Mesothelial cell of epicardium (in vitro differentiated cells): Measurements from ENCODE around the gene ELK3. TPM values are rescaled to one million over a fixed set of nuclear protein-coding genes. Genes with fewer than 3 reads are reported as not detected.

Experiments used
- DNase-seq, 2 experiments: peaks; one replicate each; pipeline ENCODE4 v3.0.0; 2021; ENCODE audit warnings: low spot score in 2 of 2; ENCODE audit not compliant: unreplicated experiment in 2 of 2
- H3K27ac Mint-ChIP-seq: 2 replicates; pipeline ENCODE4 v1.8.0; 2021; ENCODE audit warnings: mixed read lengths
- H3K27me3 Mint-ChIP-seq: 2 replicates; pipeline ENCODE4 v1.8.0; 2021; ENCODE audit warnings: low read depth, mixed read lengths
- H3K36me3 Mint-ChIP-seq: 2 replicates; pipeline ENCODE4 v1.8.0; 2021; ENCODE audit warnings: mixed read lengths
- H3K4me1 Mint-ChIP-seq: 2 replicates; pipeline ENCODE4 v1.8.0; 2021; ENCODE audit warnings: mixed read lengths
- H3K4me3 Mint-ChIP-seq: 2 replicates; pipeline ENCODE4 v1.8.0; 2021; ENCODE audit warnings: mild to moderate bottlenecking, moderate library complexity, mixed read lengths
- H3K9me3 Mint-ChIP-seq: 2 replicates; pipeline ENCODE4 v1.8.0; 2021; ENCODE audit warnings: mixed read lengths
- CTCF ChIP-seq: fragments of 200-600 bp; sonication (generic); IDR thresholded peaks from one replicate; pipeline ENCODE4 v1.5.0; 2021; ENCODE audit warnings: antibody characterized with exemption; ENCODE audit not compliant: unreplicated experiment
- total RNA-seq: library from RNA; stranded (reverse); gene quantifications from 3 replicates; pipeline ENCODE4 v1.2.1, GENCODE V29; 2021

ELK3 gene
- total RNA-seq, 1 donor from 2014 or later: 27.2 TPM

DNA sequence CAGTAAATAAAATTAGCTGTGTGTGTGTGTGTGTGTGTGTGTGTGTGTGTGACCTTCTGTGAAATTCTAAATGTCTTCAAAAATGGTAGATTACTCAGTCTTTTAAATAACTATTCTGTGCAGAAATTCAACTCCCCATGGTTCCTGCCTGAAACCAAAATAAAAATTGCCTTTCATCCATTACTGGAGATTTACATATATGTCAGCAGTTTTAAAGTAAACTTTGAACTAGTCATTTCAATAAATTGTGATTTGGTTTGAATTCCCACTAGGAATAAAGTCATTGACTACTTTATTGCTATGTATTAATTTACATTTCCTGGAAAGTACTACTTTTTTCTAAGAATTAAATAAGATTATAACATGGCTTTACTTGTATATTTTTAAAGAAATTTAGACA, 5.3 kb downstream of the ELK3 start:
- Mint-ChIP-seq H3K27ac (no peak overlapping the region), H3K9me3 (no peaks in the 10 kb centered on the region), H3K36me3 (no peaks in the 10 kb centered on the region), H3K27me3 (no peaks in the 10 kb centered on the region), H3K4me1 (peaks cover 19% of the 10 kb centered on the region), H3K4me3 (no peak overlapping the region)
- no peak for DNase-seq
- TF ChIP-seq CTCF: no peak

GRCh38 chr12:96201272-96202227, 7.4 kb downstream of the ELK3 start:
- H3K27me3 Mint-ChIP-seq: no peaks in the 10 kb centered on the region
- H3K27ac Mint-ChIP-seq: no peak overlapping the region
- no peak overlapping the region for H3K4me3 Mint-ChIP-seq
- no peak for DNase-seq
- TF ChIP-seq CTCF: no peak
- H3K9me3 Mint-ChIP-seq: no peaks in the 10 kb centered on the region
- no peaks in the 10 kb centered on the region for H3K36me3 Mint-ChIP-seq
- H3K4me1 Mint-ChIP-seq: peaks cover 15% of the 10 kb centered on the region

- H3K36me3 Mint-ChIP-seq: no peaks in the 10 kb centered on the region
- no peak overlapping the region for H3K27ac Mint-ChIP-seq
- H3K4me1 Mint-ChIP-seq: peaks cover 17% of the 10 kb centered on the region
- DNase-seq: no peak
- H3K9me3 Mint-ChIP-seq: no peaks in the 10 kb centered on the region
- no peak overlapping the region for H3K4me3 Mint-ChIP-seq
- H3K27me3 Mint-ChIP-seq: no peaks in the 10 kb centered on the region
- TF ChIP-seq CTCF: no peak
Observed at GRCh38 chr12:96204381-96204780, 10.2 kb downstream of the ELK3 start.

- H3K9me3 Mint-ChIP-seq: no peaks in the 10 kb centered on the region
- H3K4me1 Mint-ChIP-seq: peaks cover 17% of the 10 kb centered on the region
- no peak for DNase-seq
- no peak overlapping the region for H3K4me3 Mint-ChIP-seq
- no peaks in the 10 kb centered on the region for H3K27me3 Mint-ChIP-seq
- H3K27ac Mint-ChIP-seq: no peak overlapping the region
- no peak for TF ChIP-seq CTCF
- no peaks in the 10 kb centered on the region for H3K36me3 Mint-ChIP-seq
Observed at GRCh38 chr12:96205908-96206307, 11.7 kb downstream of the ELK3 start.

DNA sequence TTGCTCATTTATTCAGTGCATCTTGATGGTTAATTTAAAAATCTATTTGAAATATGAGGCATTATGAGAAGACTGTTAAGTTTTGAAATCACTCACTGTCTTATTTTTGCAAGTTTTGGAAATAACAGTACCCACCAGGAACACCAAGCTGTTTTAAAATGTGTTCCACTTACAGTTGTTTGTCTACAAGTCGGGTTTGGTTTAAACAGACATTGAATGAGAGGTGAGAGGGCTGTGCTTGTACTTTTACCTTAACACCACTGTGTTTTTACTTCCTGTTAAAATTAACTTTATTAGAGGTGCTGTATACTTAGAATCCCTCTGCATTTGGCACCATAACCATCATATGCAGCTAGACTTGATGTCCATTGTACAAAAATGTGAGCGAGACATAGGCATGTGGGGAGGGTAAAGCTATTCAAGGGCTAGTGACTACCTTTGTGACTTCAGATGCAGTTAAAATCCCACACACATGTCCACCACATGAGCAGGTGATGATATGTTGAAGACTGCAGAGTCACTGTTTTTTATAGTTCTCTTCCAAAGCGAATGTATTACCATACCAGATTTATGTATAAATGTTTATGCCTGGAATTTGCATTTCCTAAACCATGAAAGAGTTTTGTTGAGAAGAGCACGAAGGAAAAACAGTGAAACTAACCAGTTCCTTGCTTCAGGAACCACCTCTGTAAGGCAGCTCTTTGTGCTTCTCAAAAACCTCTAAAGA, 12.9 kb downstream of the ELK3 start:
- peaks cover 21% of the 10 kb centered on the region for H3K4me1 Mint-ChIP-seq

More for the DNA sequence above, 12.9 kb downstream of the ELK3 start:
- TF ChIP-seq CTCF: no peak
- H3K27ac Mint-ChIP-seq: no peak overlapping the region
- H3K4me3 Mint-ChIP-seq: no peak overlapping the region
- DNase-seq: no peak
- no peaks in the 10 kb centered on the region for H3K9me3 Mint-ChIP-seq
- no peaks in the 10 kb centered on the region for H3K27me3 Mint-ChIP-seq
- H3K36me3 Mint-ChIP-seq: no peaks in the 10 kb centered on the region
